Mammary epithelial cell (primary cell): ENCODE results near the gene C6orf132.

Experiments used
- CTCF ChIP-seq, 2 donors: IDR thresholded peaks in 1 of 2; conservative IDR thresholded peaks in 1 of 2; 2 replicates each; pipeline ENCODE4 v1.5.1; 2011 to 2012; ENCODE audit warnings: inconsistent platforms in 2 of 2, low read length in 2 of 2, mild to moderate bottlenecking in 2 of 2, control low read depth in 1 of 2, low read depth in 1 of 2; ENCODE audit not compliant: insufficient read depth in 1 of 2; ENCODE audit errors: extremely low read depth in 1 of 2
- EZH2 ChIP-seq: IDR thresholded peaks from 2 replicates; pipeline ENCODE4 v1.6.1; 2012; ENCODE audit warnings: low read length, inconsistent platforms, borderline replicate concordance

- TF ChIP-seq CTCF (conservative IDR thresholded peaks at IDR 0.05 in 1 of 2, IDR thresholded peaks at IDR 0.05 in 1 of 2; ENCODE audit: extremely low read depth in 1 of 2, insufficient read depth in 1 of 2, low read depth in 1 of 2, low read length in 2 of 2): peak in 1 of 2 donors; percentile 26
- no peak for TF ChIP-seq EZH2
These were observed 57.5 kb downstream of the C6orf132 start for GRCh38 chr6:42084889-42085288.
